ENCODE results near the gene RETREG2. TPM values are rescaled to one million over a fixed set of nuclear protein-coding genes. Genes with fewer than 3 reads are reported as not detected.

RETREG2 gene, protein sequence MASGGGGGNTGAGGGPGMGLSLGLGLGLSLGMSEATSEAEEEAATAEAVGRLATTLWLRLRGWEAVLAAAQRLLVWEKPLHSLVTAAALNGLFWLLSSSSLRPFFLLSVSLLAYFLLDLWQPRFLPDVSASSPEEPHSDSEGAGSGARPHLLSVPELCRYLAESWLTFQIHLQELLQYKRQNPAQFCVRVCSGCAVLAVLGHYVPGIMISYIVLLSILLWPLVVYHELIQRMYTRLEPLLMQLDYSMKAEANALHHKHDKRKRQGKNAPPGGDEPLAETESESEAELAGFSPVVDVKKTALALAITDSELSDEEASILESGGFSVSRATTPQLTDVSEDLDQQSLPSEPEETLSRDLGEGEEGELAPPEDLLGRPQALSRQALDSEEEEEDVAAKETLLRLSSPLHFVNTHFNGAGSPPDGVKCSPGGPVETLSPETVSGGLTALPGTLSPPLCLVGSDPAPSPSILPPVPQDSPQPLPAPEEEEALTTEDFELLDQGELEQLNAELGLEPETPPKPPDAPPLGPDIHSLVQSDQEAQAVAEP
- 65.0 and 65.4 TPM in 2 replicates for total RNA-seq

DNA sequence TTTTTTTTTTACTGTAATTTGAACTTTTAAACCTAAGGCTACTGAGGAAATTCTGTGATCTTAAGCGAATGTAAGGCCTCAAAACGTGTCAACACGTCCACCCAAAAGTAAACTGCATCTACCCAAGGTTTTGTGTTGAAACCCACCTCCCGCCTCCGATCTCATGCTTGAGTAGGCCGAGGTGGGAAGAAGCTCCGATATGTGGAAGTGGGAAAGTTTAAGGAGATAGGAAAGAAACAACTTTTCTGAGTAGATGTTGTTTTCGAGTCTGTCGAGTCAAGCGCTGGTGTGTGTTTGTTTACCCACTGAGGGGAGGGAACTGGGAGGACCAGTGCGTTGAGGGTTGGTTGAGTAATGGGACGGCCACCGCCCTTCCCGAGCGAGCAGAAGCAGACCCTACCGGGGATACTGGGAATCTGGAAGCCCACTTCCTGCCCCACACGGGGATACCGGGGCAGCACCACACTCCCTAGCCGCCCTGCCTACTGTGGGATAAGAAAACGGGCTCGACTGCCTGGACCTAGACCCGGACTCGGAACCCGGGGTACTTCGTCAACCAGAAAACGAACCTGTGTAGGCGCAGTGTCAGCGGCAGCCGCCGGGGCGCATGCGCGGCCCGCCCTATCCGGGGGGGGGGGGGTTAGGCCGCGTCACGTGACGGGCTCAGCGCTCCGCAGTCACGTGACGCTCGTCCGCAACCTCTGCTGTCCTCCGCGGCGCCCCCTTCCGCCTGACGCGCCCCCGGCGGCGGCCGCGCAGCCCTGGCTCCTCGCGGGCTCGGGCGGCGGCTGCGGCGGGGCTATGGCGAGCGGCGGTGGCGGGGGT, at the start of gene RETREG2:
TSS of gene RETREG2 (plus strand) at position 724 of the 825 bp plus-strand sequence. CDS start at position 802, 78 bp downstream.

DNA sequence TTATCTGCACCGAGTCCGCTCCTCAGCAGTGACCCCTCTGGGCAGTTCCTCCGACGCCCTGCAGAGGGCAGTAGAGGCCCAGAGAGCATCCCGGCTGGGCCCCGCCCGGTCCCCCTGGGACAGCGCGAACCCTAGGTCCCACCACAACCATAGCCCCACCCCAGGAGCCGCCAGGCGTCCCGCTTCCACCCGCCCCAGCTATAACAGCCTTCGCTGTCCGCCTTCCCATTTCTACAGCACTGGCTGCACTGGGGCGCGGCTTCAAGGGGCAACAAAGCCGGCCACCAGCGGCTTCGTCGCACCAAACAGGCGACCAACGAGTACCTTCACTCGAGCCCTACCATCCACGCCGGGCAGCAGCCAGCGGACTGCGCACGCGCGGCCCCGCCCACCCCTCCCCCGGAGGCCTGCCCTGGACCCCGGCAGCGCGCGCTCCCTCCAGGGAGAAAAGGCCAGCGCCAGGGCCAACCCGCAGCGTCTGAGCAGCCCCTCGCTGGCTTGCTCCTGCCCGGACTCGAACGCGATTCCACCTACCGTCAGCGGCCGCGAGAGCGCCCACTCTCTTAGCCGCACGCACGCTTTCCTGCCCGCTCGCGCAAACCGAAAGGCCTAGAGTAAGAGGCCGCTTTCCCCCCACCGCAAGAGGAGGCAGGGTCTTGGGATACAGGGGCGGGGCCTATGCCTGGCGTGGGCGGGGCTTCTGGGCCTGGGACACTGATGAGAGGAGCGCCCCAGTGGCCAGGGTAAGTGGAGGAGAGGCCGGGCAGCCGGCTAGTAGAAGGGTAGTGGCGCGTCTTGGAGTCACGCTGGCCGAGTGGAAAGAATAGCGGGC, 17.7 kb upstream of the RETREG2 start, which contains the start of gene NHEJ1:
TSS of gene NHEJ1 (minus strand) at position 630 of the 832 bp plus-strand sequence. CDS start 2,453 bp downstream, outside the sequence.

DNA sequence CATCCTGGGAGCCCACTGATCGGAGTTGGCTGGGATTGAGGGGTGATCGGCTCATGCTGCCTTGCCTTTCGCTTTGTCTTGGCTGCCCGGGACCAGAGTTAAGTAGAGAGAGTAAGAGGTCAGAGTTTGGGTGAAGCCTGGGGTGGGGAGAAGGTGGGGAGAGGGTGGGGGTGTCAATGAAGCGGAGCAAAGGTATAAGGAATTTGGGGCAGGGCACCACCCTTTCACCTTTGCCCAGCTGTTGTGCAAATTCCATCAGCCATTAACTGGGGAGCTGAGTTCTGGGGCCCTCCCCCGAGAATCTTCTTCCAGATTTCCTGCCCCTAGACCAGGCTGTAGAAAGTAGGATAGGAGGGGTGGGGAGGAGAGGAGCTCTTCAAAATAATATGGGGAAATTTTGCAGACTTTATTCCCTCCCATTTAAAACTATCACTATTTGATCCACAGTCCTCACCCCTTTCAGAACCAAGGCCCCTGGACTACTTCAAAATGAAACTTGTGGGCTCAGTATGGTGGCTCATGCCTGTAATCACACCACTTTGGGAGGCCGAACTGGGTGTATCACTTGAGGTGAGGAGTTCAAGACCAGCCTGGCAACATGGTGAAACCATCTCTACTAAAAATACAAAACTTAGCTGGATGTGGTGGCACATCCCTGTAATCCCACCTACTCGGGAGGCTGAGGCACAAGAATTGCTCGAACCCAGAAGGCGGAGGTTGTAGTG, 8.0 kb upstream of the RETREG2 start, which contains the start of gene SLC23A3:
TSS of gene SLC23A3 (minus strand) at position 100 of the 725 bp plus-strand sequence. CDS start at position 55, 45 bp downstream.

DNA sequence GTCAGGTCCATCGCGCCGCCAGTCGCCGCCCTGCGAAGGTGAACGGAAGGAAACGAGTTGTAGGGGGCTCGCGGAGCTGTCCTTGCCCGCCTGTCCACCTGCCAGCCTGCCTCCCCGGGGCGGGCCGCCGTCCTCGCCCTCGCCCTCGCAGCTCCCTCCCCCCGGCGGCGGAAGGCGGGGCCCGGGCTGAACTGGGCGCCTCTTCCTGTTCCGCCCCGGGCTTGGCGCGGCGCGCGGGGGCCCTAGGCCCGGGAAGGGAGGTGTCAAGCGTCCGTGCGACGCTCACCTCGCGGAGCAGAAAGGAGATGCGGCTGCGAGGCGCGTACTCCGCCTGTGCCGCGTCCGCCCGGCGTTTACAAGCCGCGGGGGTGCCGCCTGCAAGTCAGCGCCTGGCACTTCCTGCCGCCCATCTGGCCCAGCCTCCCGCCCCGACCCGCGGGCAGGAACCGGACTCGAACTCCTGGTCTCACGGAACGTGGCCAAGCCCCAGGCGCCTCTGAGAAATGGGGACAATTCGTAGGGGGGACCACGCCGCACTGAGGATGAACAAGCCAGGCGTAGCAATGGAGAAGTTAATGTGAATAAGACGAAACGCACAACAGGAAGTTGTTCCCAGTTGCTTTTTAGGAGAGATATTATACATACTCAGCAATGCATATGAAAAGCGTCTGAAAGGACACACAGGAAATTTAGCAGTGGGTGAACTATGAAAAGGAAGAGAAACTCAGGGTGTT, 1.1 kb upstream of the RETREG2 start, which contains the start of gene CNPPD1:
TSS of gene CNPPD1 (minus strand) at position 108 of the 734 bp plus-strand sequence. CDS start at position 11, 97 bp downstream.

DNA sequence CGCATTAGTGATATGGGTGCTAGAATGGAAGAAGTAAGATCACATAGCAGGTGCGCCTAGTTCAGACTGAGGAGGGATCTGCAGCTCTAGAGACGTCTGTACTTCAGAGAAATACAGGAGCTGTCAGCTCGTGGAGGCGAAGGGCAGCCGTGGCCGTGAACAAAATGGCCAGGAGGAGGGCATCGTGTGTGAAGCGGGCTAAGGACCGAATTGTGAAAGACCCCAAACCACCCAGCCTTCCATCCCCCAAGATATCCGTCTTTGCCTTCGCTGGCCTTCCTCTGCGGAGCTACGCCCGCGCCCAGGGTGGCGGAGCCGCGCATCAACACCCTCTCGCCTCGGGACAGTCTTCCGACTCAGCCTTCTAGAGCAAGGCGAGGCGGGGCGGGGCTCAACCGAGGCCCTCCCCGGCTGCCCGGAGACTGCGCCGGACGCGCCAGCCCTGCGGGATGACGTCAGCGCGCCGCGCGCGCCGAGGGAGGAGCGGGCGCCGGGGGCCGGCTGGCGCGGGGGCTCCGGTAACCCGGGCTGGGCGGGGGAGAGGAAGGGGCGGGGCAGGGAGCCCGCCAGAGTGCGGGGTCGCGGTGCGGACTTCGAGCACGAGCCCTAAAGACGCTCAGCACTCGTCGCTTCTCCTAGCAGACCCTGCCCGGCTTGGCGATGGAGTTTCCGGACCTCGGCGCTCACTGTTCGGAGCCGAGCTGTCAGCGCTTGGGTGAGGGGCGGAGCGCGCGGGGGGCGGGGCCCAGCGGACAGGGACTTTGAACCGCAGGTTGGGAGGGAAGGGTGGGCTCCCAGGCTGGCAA, 28.5 kb downstream of the RETREG2 start, which contains the start of gene ZFAND2B:
TSS of gene ZFAND2B (plus strand) at position 455 of the 806 bp plus-strand sequence. CDS start at position 661, 206 bp downstream.

DNA sequence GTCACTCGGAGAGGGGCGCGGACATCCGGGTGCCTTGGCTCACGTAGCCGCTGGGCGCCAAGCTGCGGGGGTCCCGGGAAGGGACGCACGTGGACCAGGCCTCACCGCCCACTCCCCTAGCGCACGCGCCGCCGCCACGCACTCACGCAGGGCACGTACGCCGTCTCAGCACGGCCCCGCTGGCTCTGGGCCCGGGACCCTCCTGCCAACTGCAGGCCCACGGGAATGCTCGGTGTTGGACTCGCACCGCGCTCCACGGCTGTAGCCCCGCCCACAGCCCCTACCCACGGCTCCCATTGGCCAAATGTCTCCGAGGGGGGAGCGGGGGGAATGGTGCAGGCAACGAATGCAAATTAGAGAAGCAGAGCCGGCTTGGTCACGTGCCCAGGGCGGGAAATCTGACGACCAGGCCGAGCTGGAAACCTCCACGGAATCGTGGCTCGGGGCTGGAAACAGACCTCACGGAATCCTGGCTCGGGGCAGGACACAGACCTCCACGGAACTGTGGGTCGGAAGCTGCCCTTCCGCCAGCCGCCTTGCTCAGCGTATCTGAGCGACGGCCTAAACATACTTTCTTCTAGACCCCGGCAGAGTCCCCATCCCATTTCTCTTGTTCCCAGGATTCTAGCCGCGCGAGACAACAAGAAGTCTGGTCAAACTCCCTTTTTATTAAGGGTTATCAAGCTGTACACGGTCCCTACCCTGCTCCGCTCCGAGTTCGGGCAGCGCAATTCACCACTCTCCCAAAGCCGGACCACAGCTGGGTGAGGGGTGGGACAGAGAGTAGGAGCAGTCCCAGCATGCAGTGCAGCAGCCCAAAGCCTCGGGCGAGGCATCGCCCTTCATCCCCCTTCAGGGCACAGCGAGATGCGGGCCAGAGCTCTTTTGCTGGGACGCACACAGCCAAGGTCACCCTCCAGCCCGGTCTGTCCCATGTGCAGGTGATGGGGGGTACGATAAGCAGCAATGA, 40.9 kb downstream of the RETREG2 start, which contains the start of gene ABCB6:
TSS of gene ABCB6 (minus strand) at position 227 of the 970 bp plus-strand sequence. CDS start 285 bp downstream, outside the sequence.

DNA sequence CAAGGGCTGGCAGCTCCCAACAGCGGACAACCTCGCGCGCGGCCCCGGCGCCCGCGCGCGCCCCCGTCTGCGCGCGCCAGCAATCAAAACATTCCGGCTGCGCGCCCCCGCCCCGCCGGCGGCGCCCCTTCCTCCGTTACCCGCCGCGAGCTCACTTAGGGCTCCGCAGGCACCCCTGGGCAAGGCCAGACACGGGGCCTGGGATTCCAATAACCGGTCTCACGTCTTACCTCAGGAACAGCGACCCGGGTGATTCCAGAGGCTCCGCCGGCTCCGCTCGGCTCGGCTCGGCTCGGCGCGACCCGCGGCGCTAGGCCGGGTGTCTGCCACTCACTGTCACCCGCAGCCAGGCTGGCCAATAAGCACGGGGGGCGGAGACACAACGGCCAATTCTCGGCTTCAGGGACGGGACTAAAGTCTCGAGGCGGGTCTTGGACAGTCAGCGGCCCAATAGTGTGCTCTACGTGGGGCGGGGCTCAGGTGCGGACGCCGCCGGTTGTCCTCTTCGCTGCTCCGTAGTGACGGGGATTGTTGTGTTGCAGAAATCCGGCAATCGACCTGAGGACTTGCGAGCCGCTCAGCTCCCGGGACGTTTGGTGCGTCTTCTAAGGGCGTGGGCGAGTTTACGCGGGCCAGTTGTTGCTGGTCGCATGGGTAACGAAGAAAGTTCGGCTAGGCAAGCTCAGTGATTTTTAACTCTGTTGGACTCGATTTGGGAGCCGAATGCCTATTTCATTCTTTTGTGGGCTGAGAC, 51.4 kb downstream of the RETREG2 start, which contains the start of the genes ANKZF1 and ATG9A:
TSS of gene ANKZF1 (plus strand) at position 502 of the 754 bp plus-strand sequence. CDS start 452 bp downstream, outside the sequence.
TSS of gene ATG9A (minus strand) at position 332 of the 754 bp plus-strand sequence. CDS start 1,612 bp downstream, outside the sequence.

Other genes starting within 250 kb of the RETREG2 start
- not detected in 2 replicates for gene CDK5R2, start 218.6 kb upstream of the RETREG2 start, total RNA-seq
- gene FEV, start 193.1 kb upstream of the RETREG2 start, total RNA-seq = not detected in 2 replicates
- not detected in 2 replicates for gene CRYBA2, start 184.9 kb upstream of the RETREG2 start, total RNA-seq
- gene CFAP65, start 136.8 kb upstream of the RETREG2 start, total RNA-seq = not detected in 2 replicates
- under 0.01 and 0.09 TPM in 2 replicates for gene IHH, start 117.4 kb upstream of the RETREG2 start, total RNA-seq
- gene NHEJ1, start 17.5 kb upstream of the RETREG2 start, total RNA-seq = 17.4 and 18.0 TPM in 2 replicates
- 0.54 and 1.2 TPM in 2 replicates for gene SLC23A3, start 8.2 kb upstream of the RETREG2 start, total RNA-seq
- 22.7 and 28.3 TPM in 2 replicates for gene CNPPD1, start 1.4 kb upstream of the RETREG2 start, total RNA-seq
- gene ZFAND2B, start 28.5 kb downstream of the RETREG2 start, total RNA-seq = 19.2 and 30.6 TPM in 2 replicates
- gene ABCB6, start 40.7 kb downstream of the RETREG2 start, total RNA-seq = 18.7 and 25.5 TPM in 2 replicates
- 41.2 and 43.8 TPM in 2 replicates for gene ATG9A, start 51.4 kb downstream of the RETREG2 start, total RNA-seq
- 20.5 and 22.2 TPM in 2 replicates for gene ANKZF1, start 51.5 kb downstream of the RETREG2 start, total RNA-seq
- gene GLB1L, start 67.2 kb downstream of the RETREG2 start, total RNA-seq = 3.0 and 4.1 TPM in 2 replicates
- 17.7 and 20.8 TPM in 2 replicates for gene STK16, start 67.2 kb downstream of the RETREG2 start, total RNA-seq
- not detected in 2 replicates for gene TUBA4B, start 75.0 kb downstream of the RETREG2 start, total RNA-seq
- gene TUBA4A, start 75.6 kb downstream of the RETREG2 start, total RNA-seq = 10.2 and 11.3 TPM in 2 replicates
- 20.8 and 21.1 TPM in 2 replicates for gene DNAJB2, start 101.1 kb downstream of the RETREG2 start, total RNA-seq
- not detected in 2 replicates for gene PTPRN, start 131.1 kb downstream of the RETREG2 start, total RNA-seq
- not detected in 2 replicates for gene RESP18, start 154.5 kb downstream of the RETREG2 start, total RNA-seq
- 58.8 and 67.3 TPM in 2 replicates for gene DNPEP, start 209.6 kb downstream of the RETREG2 start, total RNA-seq
- gene DES, start 240.1 kb downstream of the RETREG2 start, total RNA-seq = not detected in 2 replicates

Data from dermis lymphatic vessel endothelial cell (primary cell).